Gastrocnemius medialis (tissue), 4 donors: ENCODE data around the gene TMEFF1.

Experiments used
- POLR2A ChIP-seq, 2 donors: fragments of 450-650 bp; IDR thresholded peaks; one replicate each; pipeline ENCODE4 v1.6.1; 2017; ENCODE audit warnings: antibody characterized with exemption in 2 of 2, mild to moderate bottlenecking in 2 of 2, moderate library complexity in 2 of 2
- TF ChIP-seq, protein P1 (sequence below), 5 experiments: fragments of 450-650 bp in 3 of 5; fragments of 200-600 bp in 2 of 5; sonication (generic) in 2 of 5; IDR thresholded peaks in 4 of 5; conservative IDR thresholded peaks in 1 of 5; 1 replicate in 4 of 5; 2 replicates in 1 of 5; pipeline ENCODE4 v1.5.1; 2016 to 2019; ENCODE audit warnings: antibody characterized with exemption in 5 of 5, mild to moderate bottlenecking in 3 of 5, moderate library complexity in 3 of 5

DNA sequence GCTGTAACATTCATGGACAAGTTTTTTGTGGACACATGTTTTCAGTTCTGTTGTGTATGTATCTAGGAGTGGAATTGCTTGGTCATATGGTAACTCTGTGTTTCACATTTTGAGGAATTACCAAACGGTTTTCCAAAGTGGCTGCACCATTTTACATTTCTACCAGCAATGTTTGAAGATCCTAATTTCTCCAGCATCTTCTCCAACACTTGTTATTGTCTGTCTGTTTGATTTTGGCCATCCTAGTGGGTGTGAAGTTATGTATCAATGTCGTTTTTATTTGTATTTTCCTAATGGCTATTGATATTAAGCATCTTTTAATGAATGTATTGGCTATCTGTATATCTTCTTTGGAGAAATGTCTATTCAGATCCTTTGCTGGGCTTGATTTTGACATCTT lies 6.9 kb downstream of the TMEFF1 start:
- TF ChIP-seq POLR2A (IDR thresholded peaks at IDR 0.05) = no peak
- TF ChIP-seq, protein P1, sequence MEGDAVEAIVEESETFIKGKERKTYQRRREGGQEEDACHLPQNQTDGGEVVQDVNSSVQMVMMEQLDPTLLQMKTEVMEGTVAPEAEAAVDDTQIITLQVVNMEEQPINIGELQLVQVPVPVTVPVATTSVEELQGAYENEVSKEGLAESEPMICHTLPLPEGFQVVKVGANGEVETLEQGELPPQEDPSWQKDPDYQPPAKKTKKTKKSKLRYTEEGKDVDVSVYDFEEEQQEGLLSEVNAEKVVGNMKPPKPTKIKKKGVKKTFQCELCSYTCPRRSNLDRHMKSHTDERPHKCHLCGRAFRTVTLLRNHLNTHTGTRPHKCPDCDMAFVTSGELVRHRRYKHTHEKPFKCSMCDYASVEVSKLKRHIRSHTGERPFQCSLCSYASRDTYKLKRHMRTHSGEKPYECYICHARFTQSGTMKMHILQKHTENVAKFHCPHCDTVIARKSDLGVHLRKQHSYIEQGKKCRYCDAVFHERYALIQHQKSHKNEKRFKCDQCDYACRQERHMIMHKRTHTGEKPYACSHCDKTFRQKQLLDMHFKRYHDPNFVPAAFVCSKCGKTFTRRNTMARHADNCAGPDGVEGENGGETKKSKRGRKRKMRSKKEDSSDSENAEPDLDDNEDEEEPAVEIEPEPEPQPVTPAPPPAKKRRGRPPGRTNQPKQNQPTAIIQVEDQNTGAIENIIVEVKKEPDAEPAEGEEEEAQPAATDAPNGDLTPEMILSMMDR (IDR thresholded peaks at IDR 0.05 in 4 of 5, conservative IDR thresholded peaks at IDR 0.05 in 1 of 5) = no peak
